GM23338 (cell line): ENCODE measurements around the gene MCM7. TPM values are rescaled to one million over a fixed set of nuclear protein-coding genes. Genes with fewer than 3 reads are reported as not detected.

ENCODE experiments used
- ATAC-seq: fragments of 200-7000 bp; cut with Tn5 transposase; 3 replicates; pipeline ENCODE4 v1.9.1; 2020
- DNase-seq: peaks from one replicate; pipeline ENCODE4 v3.0.0-alpha.2; 2015; ENCODE audit warnings: low spot score
- H2AFZ ChIP-seq: fragments of 200-600 bp; sonication (generic); 2 replicates; pipeline ENCODE4 v1.8.0; 2016; ENCODE audit warnings: antibody characterized with exemption, mild to moderate bottlenecking, moderate library complexity
- H3F3A ChIP-seq: fragments of 200-600 bp; sonication (generic); replicated peaks from 2 replicates; pipeline ENCODE4 v1.8.0; 2017; ENCODE audit warnings: antibody characterized with exemption, mixed run types, low read depth
- H3K27ac ChIP-seq: fragments of 200-600 bp; sonication (generic); 2 replicates; pipeline ENCODE4 v1.6.1; 2016; ENCODE audit warnings: low read depth
- H3K27me3 ChIP-seq: fragments of 200-600 bp; sonication (generic); 2 replicates; pipeline ENCODE4 v1.8.0; 2016; ENCODE audit warnings: mild to moderate bottlenecking, mixed run types, moderate library complexity; ENCODE audit not compliant: insufficient read depth
- H3K36me3 ChIP-seq: fragments of 200-600 bp; sonication (generic); 2 replicates; pipeline ENCODE4 v1.8.0; 2016; ENCODE audit warnings: mild to moderate bottlenecking; ENCODE audit not compliant: insufficient read depth
- H3K4me1 ChIP-seq: fragments of 200-600 bp; sonication (generic); 2 replicates; pipeline ENCODE4 v1.8.0; 2016; ENCODE audit warnings: mild to moderate bottlenecking, moderate library complexity; ENCODE audit not compliant: insufficient read depth
- H3K4me2 ChIP-seq: fragments of 200-600 bp; sonication (generic); 2 replicates; pipeline ENCODE4 v1.7.1; 2017; ENCODE audit warnings: mixed run types
- H3K4me3 ChIP-seq: fragments of 200-600 bp; sonication (generic); 2 replicates; pipeline ENCODE4 v1.6.1; 2016; ENCODE audit warnings: mixed run types
- H3K79me2 ChIP-seq: fragments of 200-600 bp; sonication (generic); replicated peaks from 2 replicates; pipeline ENCODE4 v1.8.0; 2017; ENCODE audit warnings: mild to moderate bottlenecking; ENCODE audit not compliant: insufficient read depth
- H3K9me2 ChIP-seq: fragments of 200-600 bp; sonication (generic); 2 replicates; pipeline ENCODE4 v1.8.0; 2017; ENCODE audit not compliant: insufficient read depth
- H4K20me1 ChIP-seq: fragments of 200-600 bp; sonication (generic); replicated peaks from 2 replicates; pipeline ENCODE4 v1.8.0; 2017; ENCODE audit warnings: mild to moderate bottlenecking; ENCODE audit not compliant: insufficient read depth
- H3K27ac Mint-ChIP-seq: 2 replicates; pipeline ENCODE4 v1.8.0; 2020; ENCODE audit warnings: inconsistent platforms, mild to moderate bottlenecking, moderate library complexity, mixed read lengths
- H3K27me3 Mint-ChIP-seq: 3 replicates; pipeline ENCODE4 v1.8.0; 2022; ENCODE audit warnings: low read depth, mild to moderate bottlenecking, moderate library complexity, mixed read lengths, inconsistent platforms; ENCODE audit not compliant: insufficient read depth, poor library complexity
- H3K36me3 Mint-ChIP-seq: 3 replicates; pipeline ENCODE4 v1.8.0; 2021; ENCODE audit warnings: low read depth, mild to moderate bottlenecking, inconsistent platforms, moderate library complexity, mixed read lengths
- H3K4me1 Mint-ChIP-seq: 3 replicates; pipeline ENCODE4 v1.8.0; 2020; ENCODE audit warnings: mild to moderate bottlenecking, inconsistent platforms, mixed read lengths
- H3K4me3 Mint-ChIP-seq: 3 replicates; pipeline ENCODE4 v1.8.0; 2021; ENCODE audit warnings: moderate library complexity, mild to moderate bottlenecking, inconsistent platforms, mixed read lengths
- H3K9me3 Mint-ChIP-seq: 3 replicates; pipeline ENCODE4 v1.8.0; 2020; ENCODE audit warnings: moderate library complexity, mild to moderate bottlenecking, inconsistent platforms, mixed read lengths
- CREB1 ChIP-seq: fragments of 250-450 bp; sonication (Bioruptor Pico); IDR thresholded peaks from 2 replicates; pipeline ENCODE4 v1.5.0; 2020; ENCODE audit warnings: low read depth, mild to moderate bottlenecking, moderate library complexity
- EZH2 ChIP-seq: fragments of 200-600 bp; sonication (generic); IDR thresholded peaks from one replicate; pipeline ENCODE4 v1.8.0; 2017; ENCODE audit warnings: antibody characterized with exemption, mild to moderate bottlenecking, low read depth; ENCODE audit not compliant: unreplicated experiment
- EZH2phosphoT487 ChIP-seq: fragments of 200-600 bp; sonication (generic); IDR thresholded peaks from one replicate; pipeline ENCODE4 v1.8.1; 2018; ENCODE audit warnings: antibody characterized with exemption; ENCODE audit not compliant: unreplicated experiment
- JUNB ChIP-seq: IDR thresholded peaks from one replicate; pipeline ENCODE4 v1.6.1; 2016; ENCODE audit warnings: antibody characterized with exemption; ENCODE audit not compliant: unreplicated experiment
- NANOG ChIP-seq: IDR thresholded peaks from 2 replicates; pipeline ENCODE4 v1.6.1; 2016; ENCODE audit warnings: antibody characterized with exemption, borderline replicate concordance
- POLR2AphosphoS5 ChIP-seq: IDR thresholded peaks from 2 replicates; pipeline ENCODE4 v1.6.1; 2016; ENCODE audit warnings: antibody characterized with exemption, low read depth
- STAT1 ChIP-seq: IDR thresholded peaks from one replicate; pipeline ENCODE4 v1.6.1; 2016; ENCODE audit warnings: antibody characterized with exemption; ENCODE audit not compliant: unreplicated experiment
- ZNF114 ChIP-seq: fragments of 250-450 bp; sonication (Bioruptor Pico); IDR thresholded peaks from 2 replicates; pipeline ENCODE4 v1.5.0; 2020; ENCODE audit warnings: mild to moderate bottlenecking, moderate library complexity
- ZNF331 ChIP-seq: fragments of 250-450 bp; sonication (Bioruptor Pico); IDR thresholded peaks from 2 replicates; pipeline ENCODE4 v1.5.0; 2020; ENCODE audit warnings: low read depth, mild to moderate bottlenecking, moderate library complexity
- polyA plus RNA-seq: library from polyadenylated mRNA; unstranded; fragments of >200 nt; fragmentation: Nextera tagmentation; extraction: Ambion mirVana; gene quantifications from 2 replicates; pipeline ENCODE4 v1.2.1, GENCODE V29; 2016
- total RNA-seq: library from RNA; depleted of rRNA; stranded (reverse); fragments of >200 nt; shearing (Covaris generic); gene quantifications from 2 replicates; pipeline ENCODE4 v1.2.3, GENCODE V29; 2014
- TF ChIP-seq, protein P1 (sequence below): fragments of 250-450 bp; sonication (Bioruptor Pico); IDR thresholded peaks from 2 replicates; pipeline ENCODE4 v1.5.0; 2020; ENCODE audit warnings: mild to moderate bottlenecking, moderate library complexity
- TF ChIP-seq, protein P2 (sequence below): IDR thresholded peaks from 2 replicates; pipeline ENCODE4 v1.6.1; 2016; ENCODE audit warnings: antibody characterized with exemption
- TF ChIP-seq, protein P3 (sequence below): IDR thresholded peaks from one replicate; pipeline ENCODE4 v1.6.1; 2018; ENCODE audit warnings: antibody characterized with exemption; ENCODE audit not compliant: unreplicated experiment
- TF ChIP-seq, protein P4 (sequence below), 2 experiments: fragments of 200-600 bp in 1 of 2; sonication (generic) in 1 of 2; conservative IDR thresholded peaks; 2 replicates each; pipeline versions ENCODE4 v1.5.1 to v1.6.1; 2016 to 2017; ENCODE audit warnings: antibody characterized with exemption in 2 of 2, low read depth in 2 of 2, mild to moderate bottlenecking in 2 of 2, moderate library complexity in 1 of 2

MCM7 gene
- total and polyA plus RNA-seq, 2 experiments from 2014 or later, result 140 to 285 TPM

GRCh38 chr7:100148559-100149328 lies 47.5 kb upstream of the MCM7 start, which contains the start of gene LAMTOR4:
Gene LAMTOR4, plus strand, starts transcription at chr7:100148918. Its CDS starts 55 bp downstream, at chr7:100148973.
- TF ChIP-seq EZH2phosphoT487 (no peak), STAT1 (no peak), ZNF114 (CRISPR knock-in tag) (no peak), EZH2 (no peak), NANOG (no peak), POLR2AphosphoS5 (peak; percentile 94), ZNF331 (CRISPR knock-in tag) (no peak), CREB1 (peak; percentile 76), JUNB (no peak)
- TF ChIP-seq, protein P1, sequence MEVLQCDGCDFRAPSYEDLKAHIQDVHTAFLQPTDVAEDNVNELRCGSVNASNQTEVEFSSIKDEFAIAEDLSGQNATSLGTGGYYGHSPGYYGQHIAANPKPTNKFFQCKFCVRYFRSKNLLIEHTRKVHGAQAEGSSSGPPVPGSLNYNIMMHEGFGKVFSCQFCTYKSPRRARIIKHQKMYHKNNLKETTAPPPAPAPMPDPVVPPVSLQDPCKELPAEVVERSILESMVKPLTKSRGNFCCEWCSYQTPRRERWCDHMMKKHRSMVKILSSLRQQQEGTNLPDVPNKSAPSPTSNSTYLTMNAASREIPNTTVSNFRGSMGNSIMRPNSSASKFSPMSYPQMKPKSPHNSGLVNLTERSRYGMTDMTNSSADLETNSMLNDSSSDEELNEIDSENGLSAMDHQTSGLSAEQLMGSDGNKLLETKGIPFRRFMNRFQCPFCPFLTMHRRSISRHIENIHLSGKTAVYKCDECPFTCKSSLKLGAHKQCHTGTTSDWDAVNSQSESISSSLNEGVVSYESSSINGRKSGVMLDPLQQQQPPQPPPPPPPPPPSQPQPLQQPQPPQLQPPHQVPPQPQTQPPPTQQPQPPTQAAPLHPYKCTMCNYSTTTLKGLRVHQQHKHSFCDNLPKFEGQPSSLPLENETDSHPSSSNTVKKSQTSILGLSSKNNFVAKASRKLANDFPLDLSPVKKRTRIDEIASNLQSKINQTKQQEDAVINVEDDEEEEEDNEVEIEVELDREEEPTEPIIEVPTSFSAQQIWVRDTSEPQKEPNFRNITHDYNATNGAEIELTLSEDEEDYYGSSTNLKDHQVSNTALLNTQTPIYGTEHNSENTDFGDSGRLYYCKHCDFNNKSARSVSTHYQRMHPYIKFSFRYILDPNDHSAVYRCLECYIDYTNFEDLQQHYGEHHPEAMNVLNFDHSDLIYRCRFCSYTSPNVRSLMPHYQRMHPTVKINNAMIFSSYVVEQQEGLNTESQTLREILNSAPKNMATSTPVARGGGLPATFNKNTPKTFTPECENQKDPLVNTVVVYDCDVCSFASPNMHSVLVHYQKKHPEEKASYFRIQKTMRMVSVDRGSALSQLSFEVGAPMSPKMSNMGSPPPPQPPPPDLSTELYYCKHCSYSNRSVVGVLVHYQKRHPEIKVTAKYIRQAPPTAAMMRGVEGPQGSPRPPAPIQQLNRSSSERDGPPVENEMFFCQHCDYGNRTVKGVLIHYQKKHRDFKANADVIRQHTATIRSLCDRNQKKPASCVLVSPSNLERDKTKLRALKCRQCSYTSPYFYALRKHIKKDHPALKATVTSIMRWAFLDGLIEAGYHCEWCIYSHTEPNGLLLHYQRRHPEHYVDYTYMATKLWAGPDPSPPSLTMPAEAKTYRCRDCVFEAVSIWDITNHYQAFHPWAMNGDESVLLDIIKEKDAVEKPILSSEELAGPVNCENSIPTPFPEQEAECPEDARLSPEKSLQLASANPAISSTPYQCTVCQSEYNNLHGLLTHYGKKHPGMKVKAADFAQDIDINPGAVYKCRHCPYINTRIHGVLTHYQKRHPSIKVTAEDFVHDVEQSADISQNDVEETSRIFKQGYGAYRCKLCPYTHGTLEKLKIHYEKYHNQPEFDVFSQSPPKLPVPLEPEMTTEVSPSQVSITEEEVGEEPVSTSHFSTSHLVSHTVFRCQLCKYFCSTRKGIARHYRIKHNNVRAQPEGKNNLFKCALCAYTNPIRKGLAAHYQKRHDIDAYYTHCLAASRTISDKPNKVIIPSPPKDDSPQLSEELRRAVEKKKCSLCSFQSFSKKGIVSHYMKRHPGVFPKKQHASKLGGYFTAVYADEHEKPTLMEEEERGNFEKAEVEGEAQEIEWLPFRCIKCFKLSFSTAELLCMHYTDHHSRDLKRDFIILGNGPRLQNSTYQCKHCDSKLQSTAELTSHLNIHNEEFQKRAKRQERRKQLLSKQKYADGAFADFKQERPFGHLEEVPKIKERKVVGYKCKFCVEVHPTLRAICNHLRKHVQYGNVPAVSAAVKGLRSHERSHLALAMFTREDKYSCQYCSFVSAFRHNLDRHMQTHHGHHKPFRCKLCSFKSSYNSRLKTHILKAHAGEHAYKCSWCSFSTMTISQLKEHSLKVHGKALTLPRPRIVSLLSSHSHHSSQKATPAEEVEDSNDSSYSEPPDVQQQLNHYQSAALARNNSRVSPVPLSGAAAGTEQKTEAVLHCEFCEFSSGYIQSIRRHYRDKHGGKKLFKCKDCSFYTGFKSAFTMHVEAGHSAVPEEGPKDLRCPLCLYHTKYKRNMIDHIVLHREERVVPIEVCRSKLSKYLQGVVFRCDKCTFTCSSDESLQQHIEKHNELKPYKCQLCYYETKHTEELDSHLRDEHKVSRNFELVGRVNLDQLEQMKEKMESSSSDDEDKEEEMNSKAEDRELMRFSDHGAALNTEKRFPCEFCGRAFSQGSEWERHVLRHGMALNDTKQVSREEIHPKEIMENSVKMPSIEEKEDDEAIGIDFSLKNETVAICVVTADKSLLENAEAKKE, result no peak
- TF ChIP-seq, protein P2, sequence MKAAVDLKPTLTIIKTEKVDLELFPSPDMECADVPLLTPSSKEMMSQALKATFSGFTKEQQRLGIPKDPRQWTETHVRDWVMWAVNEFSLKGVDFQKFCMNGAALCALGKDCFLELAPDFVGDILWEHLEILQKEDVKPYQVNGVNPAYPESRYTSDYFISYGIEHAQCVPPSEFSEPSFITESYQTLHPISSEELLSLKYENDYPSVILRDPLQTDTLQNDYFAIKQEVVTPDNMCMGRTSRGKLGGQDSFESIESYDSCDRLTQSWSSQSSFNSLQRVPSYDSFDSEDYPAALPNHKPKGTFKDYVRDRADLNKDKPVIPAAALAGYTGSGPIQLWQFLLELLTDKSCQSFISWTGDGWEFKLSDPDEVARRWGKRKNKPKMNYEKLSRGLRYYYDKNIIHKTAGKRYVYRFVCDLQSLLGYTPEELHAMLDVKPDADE, result no peak; the same call in 1 of the 2 replicates
- TF ChIP-seq, protein P3, sequence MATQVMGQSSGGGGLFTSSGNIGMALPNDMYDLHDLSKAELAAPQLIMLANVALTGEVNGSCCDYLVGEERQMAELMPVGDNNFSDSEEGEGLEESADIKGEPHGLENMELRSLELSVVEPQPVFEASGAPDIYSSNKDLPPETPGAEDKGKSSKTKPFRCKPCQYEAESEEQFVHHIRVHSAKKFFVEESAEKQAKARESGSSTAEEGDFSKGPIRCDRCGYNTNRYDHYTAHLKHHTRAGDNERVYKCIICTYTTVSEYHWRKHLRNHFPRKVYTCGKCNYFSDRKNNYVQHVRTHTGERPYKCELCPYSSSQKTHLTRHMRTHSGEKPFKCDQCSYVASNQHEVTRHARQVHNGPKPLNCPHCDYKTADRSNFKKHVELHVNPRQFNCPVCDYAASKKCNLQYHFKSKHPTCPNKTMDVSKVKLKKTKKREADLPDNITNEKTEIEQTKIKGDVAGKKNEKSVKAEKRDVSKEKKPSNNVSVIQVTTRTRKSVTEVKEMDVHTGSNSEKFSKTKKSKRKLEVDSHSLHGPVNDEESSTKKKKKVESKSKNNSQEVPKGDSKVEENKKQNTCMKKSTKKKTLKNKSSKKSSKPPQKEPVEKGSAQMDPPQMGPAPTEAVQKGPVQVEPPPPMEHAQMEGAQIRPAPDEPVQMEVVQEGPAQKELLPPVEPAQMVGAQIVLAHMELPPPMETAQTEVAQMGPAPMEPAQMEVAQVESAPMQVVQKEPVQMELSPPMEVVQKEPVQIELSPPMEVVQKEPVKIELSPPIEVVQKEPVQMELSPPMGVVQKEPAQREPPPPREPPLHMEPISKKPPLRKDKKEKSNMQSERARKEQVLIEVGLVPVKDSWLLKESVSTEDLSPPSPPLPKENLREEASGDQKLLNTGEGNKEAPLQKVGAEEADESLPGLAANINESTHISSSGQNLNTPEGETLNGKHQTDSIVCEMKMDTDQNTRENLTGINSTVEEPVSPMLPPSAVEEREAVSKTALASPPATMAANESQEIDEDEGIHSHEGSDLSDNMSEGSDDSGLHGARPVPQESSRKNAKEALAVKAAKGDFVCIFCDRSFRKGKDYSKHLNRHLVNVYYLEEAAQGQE, result no peak
- TF ChIP-seq, protein P4, sequence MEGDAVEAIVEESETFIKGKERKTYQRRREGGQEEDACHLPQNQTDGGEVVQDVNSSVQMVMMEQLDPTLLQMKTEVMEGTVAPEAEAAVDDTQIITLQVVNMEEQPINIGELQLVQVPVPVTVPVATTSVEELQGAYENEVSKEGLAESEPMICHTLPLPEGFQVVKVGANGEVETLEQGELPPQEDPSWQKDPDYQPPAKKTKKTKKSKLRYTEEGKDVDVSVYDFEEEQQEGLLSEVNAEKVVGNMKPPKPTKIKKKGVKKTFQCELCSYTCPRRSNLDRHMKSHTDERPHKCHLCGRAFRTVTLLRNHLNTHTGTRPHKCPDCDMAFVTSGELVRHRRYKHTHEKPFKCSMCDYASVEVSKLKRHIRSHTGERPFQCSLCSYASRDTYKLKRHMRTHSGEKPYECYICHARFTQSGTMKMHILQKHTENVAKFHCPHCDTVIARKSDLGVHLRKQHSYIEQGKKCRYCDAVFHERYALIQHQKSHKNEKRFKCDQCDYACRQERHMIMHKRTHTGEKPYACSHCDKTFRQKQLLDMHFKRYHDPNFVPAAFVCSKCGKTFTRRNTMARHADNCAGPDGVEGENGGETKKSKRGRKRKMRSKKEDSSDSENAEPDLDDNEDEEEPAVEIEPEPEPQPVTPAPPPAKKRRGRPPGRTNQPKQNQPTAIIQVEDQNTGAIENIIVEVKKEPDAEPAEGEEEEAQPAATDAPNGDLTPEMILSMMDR (conservative IDR thresholded peaks at IDR 0.05; ENCODE audit: low read depth in 2 of 2), result peak in 1 of 2 experiments; percentile 23; a peak in 2 of 4 replicates
- Histone ChIP-seq H2AFZ (peak within 1 kb of the TSS; percentile 80), H3K36me3 (no peaks in the 10 kb centered on the region), H3K9me2 (no peaks in the 10 kb centered on the region), H4K20me1 (peaks cover 10% of the 10 kb centered on the region), H3K4me3 (peak within 1 kb of the TSS; percentile 97), H3K27ac (peak within 1 kb of the TSS; percentile 91), H3K79me2 (peaks cover 29% of the 10 kb centered on the region), H3K4me2 (peak within 1 kb of the TSS; percentile 89), H3K4me1 (peaks cover 22% of the 10 kb centered on the region), H3F3A (peaks cover 18% of the 10 kb centered on the region), H3K27me3 (no peaks in the 10 kb centered on the region)
- DNase-seq (peak; percentile 100), ATAC-seq (peak; percentile 96)
- H3K9me3 Mint-ChIP-seq, result peaks cover 4% of the 10 kb centered on the region; the same call in 1 of the 3 replicates
- peaks cover 17% of the 10 kb centered on the region for H3K27me3 Mint-ChIP-seq
- peak within 1 kb of the TSS; percentile 95 for H3K4me3 Mint-ChIP-seq
- H3K36me3 Mint-ChIP-seq, result peaks cover 30% of the 10 kb centered on the region
- H3K4me1 Mint-ChIP-seq, result peaks cover 25% of the 10 kb centered on the region
- H3K27ac Mint-ChIP-seq, result peak within 1 kb of the TSS; percentile 90
